Brain microvascular endothelial cell (primary cell): ENCODE results near the gene DOP1B.

Experiments
- DNase-seq: peaks from one replicate; pipeline ENCODE4 v3.0.0-alpha.2; 2020
- H3K27ac ChIP-seq: fragments of 250-450 bp; sonication (Bioruptor Pico); 2 replicates; pipeline ENCODE4 v1.5.1; 2020; ENCODE audit warnings: mild to moderate bottlenecking, moderate library complexity
- H3K27me3 ChIP-seq: fragments of 250-450 bp; sonication (Bioruptor Pico); replicated peaks from 2 replicates; pipeline ENCODE4 v1.5.1; 2020; ENCODE audit warnings: mild to moderate bottlenecking
- H3K36me3 ChIP-seq: fragments of 250-450 bp; sonication (Bioruptor Pico); replicated peaks from 2 replicates; pipeline ENCODE4 v1.5.1; 2020; ENCODE audit warnings: mild to moderate bottlenecking
- H3K4me3 ChIP-seq: 2 replicates; pipeline ENCODE4 v1.5.1; 2011; ENCODE audit warnings: low read depth, mild to moderate bottlenecking, control low read depth, low read length, moderate library complexity
- CTCF ChIP-seq: IDR thresholded peaks from 2 replicates; pipeline ENCODE4 v1.5.1; 2011; ENCODE audit warnings: low read depth, mild to moderate bottlenecking, moderate library complexity, low read length, control low read depth, inconsistent platforms; ENCODE audit errors: missing control alignments
- in situ Hi-C: cut with HindIII; loops from 2 replicates; pipeline ENCODE4 v1.10.0; 2017; ENCODE audit warnings: low sequenced_read_pairs, low pct_ligation_motif_present

The DOP1B gene

GRCh38 chr21:36156815-36157670, at the start of gene DOP1B:
Gene DOP1B (plus strand): TSS chr21:36156824. CDS start chr21:36164734, 7,910 bp downstream.
- DNase-seq, result no peak

GRCh38 chr21:36109868-36110267, 46.8 kb upstream of the DOP1B start:
- no peak overlapping the region for H3K4me3 ChIP-seq
- in situ Hi-C loops, result no loop called here
- H3K27ac ChIP-seq, result no peak overlapping the region
- DNase-seq, result no peak
- no peaks in the 10 kb centered on the region for H3K36me3 ChIP-seq
- H3K27me3 ChIP-seq, result peaks cover 3% of the 10 kb centered on the region
- TF ChIP-seq CTCF, result no peak

More at GRCh38 chr21:36156815-36157670, at the start of gene DOP1B:
- Histone ChIP-seq H3K36me3 (no peaks in the 10 kb centered on the region), H3K4me3 (peak within 1 kb of the TSS; percentile 66), H3K27ac (no peak within 1 kb of the TSS), H3K27me3 (no peaks in the 10 kb centered on the region)
- TF ChIP-seq CTCF, result no peak
- in situ Hi-C loops, result no loop called here

- no peak for DNase-seq
- no peaks in the 10 kb centered on the region for H3K27me3 ChIP-seq
Measured at GRCh38 chr21:36111238-36111637, 45.4 kb upstream of the DOP1B start.

GRCh38 chr21:36113647-36114428, 42.8 kb upstream of the DOP1B start:
- Histone ChIP-seq H3K27ac (no peak overlapping the region), H3K36me3 (no peaks in the 10 kb centered on the region), H3K27me3 (no peaks in the 10 kb centered on the region), H3K4me3 (no peak overlapping the region)
- no peak for TF ChIP-seq CTCF
- in situ Hi-C loops, result no loop called here
- no peak for DNase-seq

More at GRCh38 chr21:36111238-36111637, 45.4 kb upstream of the DOP1B start:
- TF ChIP-seq CTCF, result no peak
- no peaks in the 10 kb centered on the region for H3K36me3 ChIP-seq
- in situ Hi-C loops, result no loop called here
- no peak overlapping the region for H3K27ac ChIP-seq
- no peak overlapping the region for H3K4me3 ChIP-seq

- Histone ChIP-seq H3K4me3 (no peak overlapping the region), H3K27ac (no peak overlapping the region), H3K27me3 (no peaks in the 10 kb centered on the region), H3K36me3 (no peaks in the 10 kb centered on the region)
- in situ Hi-C loops, result no loop called here
- TF ChIP-seq CTCF, result no peak
- DNase-seq, result no peak
Measured at GRCh38 chr21:36115138-36115730, 41.4 kb upstream of the DOP1B start.
